HCT116 (cell line): Measurements from ENCODE around the gene ARSJ. TPM values are rescaled to one million over a fixed set of nuclear protein-coding genes. Genes with fewer than 3 reads are reported as not detected.
A peak's percentile ranks its signal among the peaks of the same experiment; 100 is the strongest.

Experiments
- ATAC-seq: fragments of 200-7000 bp; cut with Tn5 transposase; 2 replicates; pipeline ENCODE4 v1.9.1; 2020; ENCODE audit warnings: mild to moderate bottlenecking, moderate library complexity
- BruUV-seq: library from RNA; stranded (reverse); fragments of 400-500 nt; replicated peaks from 2 replicates; lab custom pipeline; 2021; lab: Mats Ljungman, UMichigan
- CTCF ChIA-PET: fragments of 300-600 bp; sonication (Branson Sonifier 250); formaldehyde crosslinking; loops from one replicate; lab custom pipeline; 2021; ENCODE audit warnings: antibody characterized with exemption; lab: Charles Lee
- POLR2A ChIA-PET: fragments of 300-600, 350-600 bp; sonication (Branson Sonifier 250); formaldehyde crosslinking; loops from one replicate; lab custom pipeline; 2021; ENCODE audit warnings: antibody characterized with exemption; lab: Charles Lee
- RAD21 ChIA-PET, 2 experiments: fragments of 300-600 bp; sonication (Branson Sonifier 250); formaldehyde crosslinking; loops; one replicate each; lab custom pipeline; 2023; ENCODE audit warnings: low total read pairs in 2 of 2; ENCODE audit not compliant: uncharacterized antibody in 2 of 2, unreplicated experiment in 2 of 2, low non-redundant PET in 1 of 2; lab: Charles Lee
- DNase-seq: peaks from one replicate; pipeline ENCODE4 v3.0.0-alpha.2; 2010; ENCODE audit warnings: low read depth, low spot score
- H2AFZ ChIP-seq: fragments of 200-600 bp; shearing (Covaris generic), sonication (generic); 2 replicates; pipeline ENCODE4 v1.6.1; 2017; ENCODE audit warnings: low read depth, mixed run types, mixed read lengths, antibody characterized with exemption, low read length; ENCODE audit not compliant: poor library complexity, severe bottlenecking
- H3K27ac ChIP-seq: 2 replicates; pipeline ENCODE4 v1.5.1; 2012; ENCODE audit warnings: low read depth, low read length
- H3K27me3 ChIP-seq: fragments of 200-600 bp; sonication (generic); 2 replicates; pipeline ENCODE4 v1.6.1; 2016; ENCODE audit warnings: mixed run types, low read length, mixed read lengths; ENCODE audit not compliant: insufficient read depth
- H3K36me3 ChIP-seq, 2 experiments: fragments of 200-500 bp in 1 of 2; fragments of 200-600 bp in 1 of 2; sonication (Bioruptor generic) in 1 of 2; sonication (generic) in 1 of 2; 2 replicates each; pipeline versions ENCODE4 v1.5.1 to v1.6.1; 2014 to 2016; ENCODE audit warnings: low read length in 2 of 2, inconsistent platforms in 1 of 2, mixed read lengths in 1 of 2, mixed run types in 1 of 2; ENCODE audit not compliant: insufficient read depth in 2 of 2, control insufficient read depth in 1 of 2
- H3K4me1 ChIP-seq, 2 experiments: fragments of 200-600 bp in 1 of 2; sonication (generic) in 1 of 2; 2 replicates each; pipeline versions ENCODE4 v1.5.1 to v1.6.1; 2012 to 2017; ENCODE audit warnings: low read length in 2 of 2, inconsistent platforms in 1 of 2, mild to moderate bottlenecking in 1 of 2, mixed read lengths in 1 of 2, mixed run types in 1 of 2, moderate library complexity in 1 of 2; ENCODE audit not compliant: insufficient read depth in 2 of 2, control insufficient read depth in 1 of 2
- H3K4me2 ChIP-seq: fragments of 200-600 bp; sonication (generic); 2 replicates; pipeline ENCODE4 v1.6.1; 2017; ENCODE audit warnings: mixed run types, low read length, mixed read lengths
- H3K4me3 ChIP-seq, 2 experiments: fragments of 200-600 bp in 1 of 2; sonication (generic) in 1 of 2; replicated peaks in 1 of 2; 2 replicates each; pipeline ENCODE4 v1.5.1; 2011 to 2016; ENCODE audit warnings: low read length in 2 of 2, control low read depth in 1 of 2, low read depth in 1 of 2, mild to moderate bottlenecking in 1 of 2, mixed read lengths in 1 of 2, mixed run types in 1 of 2
- H3K79me2 ChIP-seq: fragments of 200-600 bp; sonication (generic); 2 replicates; pipeline ENCODE4 v1.6.1; 2017; ENCODE audit warnings: mild to moderate bottlenecking, mixed run types, low read length, moderate library complexity, mixed read lengths; ENCODE audit not compliant: insufficient read depth
- H3K9ac ChIP-seq: fragments of 200-600 bp; sonication (generic); 2 replicates; pipeline ENCODE4 v1.6.1; 2016; ENCODE audit warnings: low read length, mixed read lengths
- H3K9me2 ChIP-seq: fragments of 200-600 bp; sonication (generic), shearing (Covaris generic); 2 replicates; pipeline ENCODE4 v1.6.1; 2017; ENCODE audit warnings: mixed run types, mild to moderate bottlenecking, moderate library complexity; ENCODE audit not compliant: insufficient read depth
- H3K9me3 ChIP-seq, 2 experiments: fragments of 200-500 bp in 1 of 2; fragments of 200-600 bp in 1 of 2; sonication (Bioruptor generic) in 1 of 2; sonication (generic) in 1 of 2; 2 replicates each; pipeline ENCODE4 v1.6.1; 2014 to 2017; ENCODE audit warnings: low read length in 2 of 2, mixed read lengths in 2 of 2, inconsistent platforms in 1 of 2, low read depth in 1 of 2, mild to moderate bottlenecking in 1 of 2, mixed run types in 1 of 2, moderate library complexity in 1 of 2; ENCODE audit not compliant: control insufficient read depth in 1 of 2, insufficient read depth in 1 of 2
- H4K20me1 ChIP-seq: fragments of 200-600 bp; sonication (generic), shearing (Covaris generic); 2 replicates; pipeline ENCODE4 v1.6.1; 2017; ENCODE audit warnings: mixed run types, mild to moderate bottlenecking, moderate library complexity; ENCODE audit not compliant: insufficient read depth
- ATF3 ChIP-seq: IDR thresholded peaks from 2 replicates; pipeline ENCODE4 v1.6.1; 2012
- CBX3 ChIP-seq: IDR thresholded peaks from 2 replicates; pipeline ENCODE4 v1.6.1; 2012; ENCODE audit warnings: low read depth
- CEBPB ChIP-seq: IDR thresholded peaks from 2 replicates; pipeline ENCODE4 v1.6.1; 2012; ENCODE audit warnings: low read depth
- CTCF ChIP-seq, 3 experiments: fragments of 200-600 bp in 1 of 3; sonication (generic) in 1 of 3; IDR thresholded peaks in 2 of 3; conservative IDR thresholded peaks in 1 of 3; 2 replicates each; pipeline ENCODE4 v1.5.1; 2012 to 2017; ENCODE audit warnings: low read depth in 2 of 3, low read length in 2 of 3, antibody characterized with exemption in 1 of 3, borderline replicate concordance in 1 of 3, control low read depth in 1 of 3, mild to moderate bottlenecking in 1 of 3, mixed read lengths in 1 of 3, mixed run types in 1 of 3, moderate library complexity in 1 of 3; ENCODE audit not compliant: insufficient read depth in 1 of 3
- EGR1 ChIP-seq: IDR thresholded peaks from 2 replicates; pipeline ENCODE4 v1.6.1; 2012; ENCODE audit warnings: low read depth
- EZH2 ChIP-seq: fragments of 200-600 bp; sonication (generic); IDR thresholded peaks from 2 replicates; pipeline ENCODE4 v1.6.1; 2017; ENCODE audit warnings: antibody characterized with exemption, mixed run types
- EZH2phosphoT487 ChIP-seq: fragments of 200-600 bp; IDR thresholded peaks from 2 replicates; pipeline ENCODE4 v1.6.1; 2018; ENCODE audit warnings: antibody characterized with exemption, borderline replicate concordance
- FOSL1 ChIP-seq: IDR thresholded peaks from 2 replicates; pipeline ENCODE4 v1.6.1; 2012; ENCODE audit warnings: low read depth
- MAX ChIP-seq: IDR thresholded peaks from 2 replicates; pipeline ENCODE4 v1.6.1; 2012
- POLR2AphosphoS5 ChIP-seq: IDR thresholded peaks from 2 replicates; pipeline ENCODE4 v1.6.1; 2011; ENCODE audit warnings: mild to moderate bottlenecking, low read depth, low read length, moderate library complexity
- SIN3A ChIP-seq: IDR thresholded peaks from 2 replicates; pipeline ENCODE4 v1.6.1; 2012; ENCODE audit warnings: low read depth
- ZBTB33 ChIP-seq: IDR thresholded peaks from 2 replicates; pipeline ENCODE4 v1.6.1; 2011; ENCODE audit warnings: mild to moderate bottlenecking, low read length, moderate library complexity; ENCODE audit not compliant: insufficient replicate concordance; ENCODE audit errors: extremely low read depth
- ZNF274 ChIP-seq: fragments of 200-500 bp; sonication (Bioruptor generic); IDR thresholded peaks from 2 replicates; pipeline ENCODE4 v1.6.1; 2014; ENCODE audit warnings: mild to moderate bottlenecking, low read depth, low read length, inconsistent platforms
- intact Hi-C: fragments of 100-400 bp; cut with micrococcal nuclease; formaldehyde crosslinking; loops from 2 replicates; pipeline ENCODE4 v1.10.0; 2022
- total RNA-seq: library from RNA; stranded (reverse); gene quantifications from one replicate; pipeline ENCODE4 v1.2.1, GENCODE V29; 2021; ENCODE audit not compliant: unreplicated experiment

Gene ARSJ
- total RNA-seq, 1 experiment from 2014 or later: 2.3 TPM

- no peak overlapping the region for H2AFZ ChIP-seq
- H3K9me3 ChIP-seq: no peaks in the 10 kb centered on the region
- H4K20me1 ChIP-seq: no peaks in the 10 kb centered on the region
- no peaks in the 10 kb centered on the region for H3K27me3 ChIP-seq
- TF ChIP-seq CBX3: peak; percentile 46; the same call in 1 of the 2 replicates
- no peak for TF ChIP-seq EGR1
- no peak for TF ChIP-seq MAX
- no peak for TF ChIP-seq CTCF (IDR thresholded peaks at IDR 0.05 in 2 of 3, conservative IDR thresholded peaks at IDR 0.05 in 1 of 3; ENCODE audit: borderline replicate concordance in 1 of 3, insufficient read depth in 1 of 3, low read depth in 2 of 3, low read length in 2 of 3)
- H3K9me2 ChIP-seq: no peaks in the 10 kb centered on the region
- ChIA-PET POLR2A (no interaction called here), RAD21 (no interaction called here), CTCF (no interaction called here)
- no peak overlapping the region for H3K9ac ChIP-seq
- no peaks in the 10 kb centered on the region for H3K36me3 ChIP-seq
- intact Hi-C loops: no loop called here
- no peak overlapping the region for H3K4me3 ChIP-seq
- no peak for DNase-seq
- BruUV-seq: no TSS peak
- H3K4me1 ChIP-seq: peaks cover 0 to 10% of the 10 kb centered on the region in 2 experiments; a peak in 2 of 4 replicates
- no peak overlapping the region for H3K27ac ChIP-seq
- H3K79me2 ChIP-seq: no peaks in the 10 kb centered on the region
- H3K4me2 ChIP-seq: no peak overlapping the region
- ATAC-seq: no peak
Observed at GRCh38 chr4:113974467-113974866, 5.0 kb downstream of the ARSJ start.

GRCh38 chr4:113973345-113973744 lies 6.1 kb downstream of the ARSJ start:
- Histone ChIP-seq H3K9me2 (no peaks in the 10 kb centered on the region), H2AFZ (no peak overlapping the region), H3K4me3 (no peak overlapping the region), H3K4me2 (no peak overlapping the region), H3K9ac (no peak overlapping the region), H3K36me3 (no peaks in the 10 kb centered on the region), H4K20me1 (no peaks in the 10 kb centered on the region), H3K79me2 (no peaks in the 10 kb centered on the region), H3K27me3 (no peaks in the 10 kb centered on the region), H3K4me1 (no peaks in the 10 kb centered on the region), H3K27ac (no peak overlapping the region), H3K9me3 (no peaks in the 10 kb centered on the region)
- RAD21 ChIA-PET: no interaction called here
- CTCF ChIA-PET: no interaction called here
- POLR2A ChIA-PET: no interaction called here
- no TSS peak for BruUV-seq
- ATAC-seq: no peak
- no peak for DNase-seq
- intact Hi-C loops: no loop called here
- TF ChIP-seq ZNF274: no peak
- no peak for TF ChIP-seq POLR2AphosphoS5
- TF ChIP-seq MAX: no peak
- no peak for TF ChIP-seq SIN3A
- no peak for TF ChIP-seq EZH2
- TF ChIP-seq ATF3: no peak
- no peak for TF ChIP-seq FOSL1
- no peak for TF ChIP-seq EZH2phosphoT487
- no peak for TF ChIP-seq CEBPB
- no peak for TF ChIP-seq CTCF (IDR thresholded peaks at IDR 0.05 in 2 of 3, conservative IDR thresholded peaks at IDR 0.05 in 1 of 3; ENCODE audit: borderline replicate concordance in 1 of 3, insufficient read depth in 1 of 3, low read depth in 2 of 3, low read length in 2 of 3)
- no peak for TF ChIP-seq ZBTB33
